ENCODE results near the gene DPP4. TPM values are rescaled to one million over a fixed set of nuclear protein-coding genes. Genes with fewer than 3 reads are reported as not detected.

Gene DPP4
- total RNA-seq, 6 experiments from 2014 or later, result 17.8 to 39.8 (median 26.3) TPM

DNA sequence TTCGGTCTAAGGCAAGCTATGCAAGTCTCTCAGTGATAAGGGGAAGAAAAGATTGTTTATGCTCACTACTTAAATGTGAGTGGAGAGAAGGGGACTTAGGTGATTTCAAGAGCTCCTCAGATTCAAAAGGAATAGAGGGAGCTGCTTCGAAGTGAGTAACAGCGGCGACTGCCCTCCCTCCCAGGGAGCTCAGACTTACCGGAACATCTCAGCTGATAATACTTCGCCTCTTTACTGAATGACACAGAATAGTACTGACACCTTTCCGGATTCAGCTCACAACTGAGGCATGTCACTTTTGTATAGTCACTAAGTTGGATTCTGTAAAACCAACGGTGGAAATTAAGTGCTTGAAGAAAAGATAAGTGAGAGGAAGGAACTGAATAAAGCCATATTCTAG is 55.5 kb downstream of the DPP4 start:
- DNase-seq, result no peak
- Histone ChIP-seq H3K36me3 (no peaks in the 10 kb centered on the region), H3K27me3 (no peaks in the 10 kb centered on the region), H3K9me3 (no peaks in the 10 kb centered on the region), H3K4me3 (no peak overlapping the region), H3K4me1 (peaks cover 0 to 15% (median 5%) of the 10 kb centered on the region in 4 donors), H3K27ac (no peak overlapping the region)
- intact Hi-C loops (cut with DNase I), result no loop called here
- WGBS (ENCODE audit: insufficient coverage, low coverage, low lambda C conversion rate, missing lambda C conversion rate), result 76% methylated on average over 7 of the region's 8 CpGs
- TF ChIP-seq, protein P1, sequence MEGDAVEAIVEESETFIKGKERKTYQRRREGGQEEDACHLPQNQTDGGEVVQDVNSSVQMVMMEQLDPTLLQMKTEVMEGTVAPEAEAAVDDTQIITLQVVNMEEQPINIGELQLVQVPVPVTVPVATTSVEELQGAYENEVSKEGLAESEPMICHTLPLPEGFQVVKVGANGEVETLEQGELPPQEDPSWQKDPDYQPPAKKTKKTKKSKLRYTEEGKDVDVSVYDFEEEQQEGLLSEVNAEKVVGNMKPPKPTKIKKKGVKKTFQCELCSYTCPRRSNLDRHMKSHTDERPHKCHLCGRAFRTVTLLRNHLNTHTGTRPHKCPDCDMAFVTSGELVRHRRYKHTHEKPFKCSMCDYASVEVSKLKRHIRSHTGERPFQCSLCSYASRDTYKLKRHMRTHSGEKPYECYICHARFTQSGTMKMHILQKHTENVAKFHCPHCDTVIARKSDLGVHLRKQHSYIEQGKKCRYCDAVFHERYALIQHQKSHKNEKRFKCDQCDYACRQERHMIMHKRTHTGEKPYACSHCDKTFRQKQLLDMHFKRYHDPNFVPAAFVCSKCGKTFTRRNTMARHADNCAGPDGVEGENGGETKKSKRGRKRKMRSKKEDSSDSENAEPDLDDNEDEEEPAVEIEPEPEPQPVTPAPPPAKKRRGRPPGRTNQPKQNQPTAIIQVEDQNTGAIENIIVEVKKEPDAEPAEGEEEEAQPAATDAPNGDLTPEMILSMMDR (IDR thresholded peaks at IDR 0.05), result no peak
- TF ChIP-seq POLR2A (IDR thresholded peaks at IDR 0.05), result no peak
- no peak for ATAC-seq

DNA sequence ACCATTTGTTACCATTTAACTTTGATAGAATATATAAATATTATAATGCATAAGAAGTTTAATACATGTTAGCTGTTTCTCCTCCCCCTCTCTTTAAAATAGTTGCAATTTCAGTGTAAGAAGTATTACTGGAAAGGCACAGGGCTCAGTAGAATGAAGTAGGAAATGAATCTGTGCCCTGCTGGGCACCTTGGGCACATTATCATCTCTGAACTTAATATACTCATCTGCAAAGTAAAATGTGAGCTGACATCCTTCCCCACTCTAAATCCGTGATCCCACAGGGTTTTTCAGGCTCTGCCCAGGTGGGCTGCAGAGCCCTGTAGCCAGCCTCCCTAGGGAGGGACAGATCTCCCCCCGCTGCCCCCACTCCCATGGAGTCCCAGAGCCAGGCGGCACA is 56.8 kb downstream of the DPP4 start:
- Histone ChIP-seq H3K27me3 (no peaks in the 10 kb centered on the region), H3K9me3 (no peaks in the 10 kb centered on the region), H3K27ac (no peak overlapping the region), H3K4me3 (no peak overlapping the region), H3K36me3 (no peaks in the 10 kb centered on the region), H3K4me1 (peaks cover 0 to 6% (median 2%) of the 10 kb centered on the region in 4 donors)
- TF ChIP-seq, protein P1 (IDR thresholded peaks at IDR 0.05), result no peak
- TF ChIP-seq POLR2A (IDR thresholded peaks at IDR 0.05), result no peak
- no peak for ATAC-seq
- intact Hi-C loops (cut with DNase I), result no loop called here
- no peak for DNase-seq
- 83% methylated on average over 1 of the region's 3 CpGs for WGBS (ENCODE audit: insufficient coverage, low coverage, low lambda C conversion rate, missing lambda C conversion rate)

DNA sequence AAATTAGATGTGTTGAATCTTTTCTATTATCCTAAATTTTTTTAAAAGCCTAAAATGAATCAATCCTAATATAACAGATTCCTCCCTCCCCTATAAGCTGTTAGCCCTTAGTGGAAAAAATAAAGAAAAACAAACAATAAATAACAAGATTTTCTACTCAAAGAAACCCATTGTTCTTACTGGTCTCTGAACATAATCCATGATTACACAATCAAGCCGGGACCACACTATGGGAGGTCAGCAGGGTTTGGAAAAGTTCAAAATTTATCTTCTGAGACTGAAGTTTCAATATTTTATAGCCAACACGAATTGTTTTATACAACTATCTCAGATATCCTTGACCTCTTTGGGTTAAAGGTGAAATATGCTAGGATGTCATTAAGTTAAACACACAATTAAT is 57.9 kb downstream of the DPP4 start:
- DNase-seq (no peak), ATAC-seq (no peak)
- H3K27me3 ChIP-seq, result no peaks in the 10 kb centered on the region
- TF ChIP-seq, protein P1 (IDR thresholded peaks at IDR 0.05), result no peak
- no peak for TF ChIP-seq POLR2A (IDR thresholded peaks at IDR 0.05)
- intact Hi-C loops (cut with DNase I), result no loop called here
- no peaks in the 10 kb centered on the region for H3K9me3 ChIP-seq
- no peaks in the 10 kb centered on the region for H3K4me1 ChIP-seq
- H3K4me3 ChIP-seq, result no peak overlapping the region
- H3K27ac ChIP-seq, result no peak overlapping the region
- no peaks in the 10 kb centered on the region for H3K36me3 ChIP-seq
- 30% methylated on average over 2 of the region's 2 CpGs for WGBS (ENCODE audit: insufficient coverage, low coverage, low lambda C conversion rate, missing lambda C conversion rate)

DNA sequence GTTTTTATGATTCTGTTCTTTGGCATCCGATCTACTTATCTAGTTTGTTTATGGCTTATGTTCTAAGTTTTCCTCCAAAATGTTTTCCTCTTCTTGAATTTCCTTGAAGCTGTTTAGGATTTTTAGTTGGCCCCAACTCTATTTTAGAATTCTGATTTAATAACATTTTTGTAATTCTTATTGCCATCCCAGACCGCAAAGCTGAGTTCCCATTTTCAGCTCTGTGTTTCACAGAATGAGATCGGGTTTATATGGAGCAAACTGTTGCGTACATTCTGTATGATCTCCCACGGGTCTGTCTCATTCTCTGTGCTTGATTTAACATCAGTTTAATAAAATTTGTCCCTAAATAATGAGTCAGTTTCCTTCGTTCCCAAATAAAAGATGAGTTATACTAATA is 59.3 kb downstream of the DPP4 start:
- Histone ChIP-seq H3K4me3 (no peak overlapping the region), H3K27me3 (no peaks in the 10 kb centered on the region), H3K9me3 (no peaks in the 10 kb centered on the region), H3K27ac (no peak overlapping the region), H3K4me1 (no peaks in the 10 kb centered on the region), H3K36me3 (no peaks in the 10 kb centered on the region)
- TF ChIP-seq POLR2A (IDR thresholded peaks at IDR 0.05), result no peak
- TF ChIP-seq, protein P1 (IDR thresholded peaks at IDR 0.05), result no peak
- intact Hi-C loops (cut with DNase I), result no loop called here
- ATAC-seq, result no peak
- 65% methylated on average over 6 of the region's 6 CpGs for WGBS (ENCODE audit: insufficient coverage, low coverage, low lambda C conversion rate, missing lambda C conversion rate)
- DNase-seq, result no peak
